Renal cortical epithelial cell (primary cell): ENCODE data around the gene POC5. TPM values are rescaled to one million over a fixed set of nuclear protein-coding genes. Genes with fewer than 3 reads are reported as not detected.
"Not testable (repeated sequence)": the region's sequence is repeated elsewhere in the genome, so short reads cannot be mapped to it uniquely, and the experiment has no call there.

Experiments
- DNase-seq: peaks from one replicate; pipeline ENCODE4 v3.0.0-alpha.2; 2011; ENCODE audit warnings: low read depth
- total RNA-seq: library from RNA; depleted of rRNA; stranded (reverse); fragments of >200 nt; gene quantifications from 2 replicates; pipeline ENCODE4 v1.2.3, GENCODE V29; 2014

The POC5 gene, protein sequence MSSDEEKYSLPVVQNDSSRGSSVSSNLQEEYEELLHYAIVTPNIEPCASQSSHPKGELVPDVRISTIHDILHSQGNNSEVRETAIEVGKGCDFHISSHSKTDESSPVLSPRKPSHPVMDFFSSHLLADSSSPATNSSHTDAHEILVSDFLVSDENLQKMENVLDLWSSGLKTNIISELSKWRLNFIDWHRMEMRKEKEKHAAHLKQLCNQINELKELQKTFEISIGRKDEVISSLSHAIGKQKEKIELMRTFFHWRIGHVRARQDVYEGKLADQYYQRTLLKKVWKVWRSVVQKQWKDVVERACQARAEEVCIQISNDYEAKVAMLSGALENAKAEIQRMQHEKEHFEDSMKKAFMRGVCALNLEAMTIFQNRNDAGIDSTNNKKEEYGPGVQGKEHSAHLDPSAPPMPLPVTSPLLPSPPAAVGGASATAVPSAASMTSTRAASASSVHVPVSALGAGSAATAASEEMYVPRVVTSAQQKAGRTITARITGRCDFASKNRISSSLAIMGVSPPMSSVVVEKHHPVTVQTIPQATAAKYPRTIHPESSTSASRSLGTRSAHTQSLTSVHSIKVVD
- total RNA-seq = 15.8 and 18.5 TPM in 2 replicates

DNA sequence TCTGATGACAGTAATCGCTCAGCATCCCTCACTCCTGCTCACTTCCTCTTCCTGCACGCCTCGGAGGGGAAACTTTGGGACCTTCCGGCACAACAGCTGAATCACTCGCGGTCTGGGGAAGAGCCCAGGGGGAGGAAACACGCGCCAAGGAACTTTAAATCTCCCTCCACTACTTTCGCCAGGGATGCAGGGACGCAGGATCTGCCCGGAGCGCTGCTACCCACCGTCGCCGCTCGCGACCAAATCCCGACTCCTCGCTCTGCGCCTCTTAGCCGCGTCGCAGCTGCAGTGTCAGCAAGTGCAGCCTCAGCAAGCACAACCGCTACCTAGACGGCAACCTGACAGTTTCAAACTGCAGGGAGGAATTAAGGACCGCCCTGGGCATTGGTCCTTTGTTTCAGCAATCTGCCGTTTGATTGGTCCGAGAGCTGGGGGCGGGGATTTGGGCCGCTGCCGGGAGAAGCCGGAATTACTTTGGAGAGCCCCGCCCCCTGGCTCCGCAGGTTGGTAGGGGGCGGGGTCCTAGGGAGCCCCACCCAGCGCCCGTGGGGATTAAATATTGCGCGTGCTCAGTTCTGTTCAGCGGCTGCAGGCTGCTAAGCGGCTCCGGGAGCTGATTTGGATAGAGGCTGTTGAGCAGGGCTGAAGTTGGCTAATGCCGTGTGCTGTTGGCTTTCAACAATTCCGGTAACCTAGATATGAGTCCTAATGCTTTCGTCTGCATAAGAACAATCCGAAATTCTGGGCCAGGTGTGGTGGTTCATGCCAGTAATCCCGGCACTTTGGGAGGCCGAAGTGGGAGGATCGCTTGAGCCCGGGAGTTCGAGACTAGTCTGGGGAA is at the start of gene POC5:
Gene POC5, minus strand, starts transcription at position 356 of the 841 bp plus-strand sequence. CDS start 4,500 bp downstream, outside the sequence.
- peak; percentile 93 for DNase-seq

DNA sequence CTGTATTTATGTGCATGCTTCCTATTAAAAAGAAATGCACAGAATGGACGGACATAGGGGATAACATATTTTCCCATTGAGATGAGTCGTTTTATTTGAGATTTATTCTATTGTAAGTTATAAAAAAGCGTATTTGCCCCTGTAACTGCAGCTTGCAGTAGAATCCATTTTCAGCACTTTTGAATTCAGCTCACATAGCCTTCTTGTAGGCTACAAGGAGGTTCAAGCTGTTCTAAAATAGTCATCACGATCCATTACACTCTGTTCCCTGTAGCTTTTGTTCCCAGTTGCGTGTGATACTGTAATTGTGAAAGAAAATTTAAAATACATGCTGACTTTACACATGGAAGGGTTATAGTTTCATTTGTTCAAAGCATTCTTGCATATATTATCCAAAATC is 40.9 kb upstream of the POC5 start:
- no peak for DNase-seq

DNA sequence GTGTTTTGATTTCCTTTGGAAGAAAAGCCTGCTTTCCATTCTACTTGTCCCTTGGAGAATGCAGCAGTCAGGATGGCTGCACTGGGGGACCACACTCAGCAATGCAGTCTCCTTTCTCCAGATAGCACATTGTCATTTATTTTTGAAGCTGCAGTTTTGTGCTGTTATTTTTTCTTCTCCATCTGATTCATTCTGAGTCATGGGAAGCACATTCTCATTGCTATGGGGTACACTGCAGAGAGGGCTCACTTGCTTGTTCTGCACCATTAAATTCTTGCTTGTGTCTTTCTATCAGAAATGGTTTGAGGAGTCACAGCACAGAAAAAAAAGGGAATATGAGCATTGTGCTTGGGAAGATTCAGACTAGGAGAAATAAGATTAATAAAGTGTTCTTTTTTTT is 39.7 kb upstream of the POC5 start:
- DNase-seq = peak; percentile 90

DNA sequence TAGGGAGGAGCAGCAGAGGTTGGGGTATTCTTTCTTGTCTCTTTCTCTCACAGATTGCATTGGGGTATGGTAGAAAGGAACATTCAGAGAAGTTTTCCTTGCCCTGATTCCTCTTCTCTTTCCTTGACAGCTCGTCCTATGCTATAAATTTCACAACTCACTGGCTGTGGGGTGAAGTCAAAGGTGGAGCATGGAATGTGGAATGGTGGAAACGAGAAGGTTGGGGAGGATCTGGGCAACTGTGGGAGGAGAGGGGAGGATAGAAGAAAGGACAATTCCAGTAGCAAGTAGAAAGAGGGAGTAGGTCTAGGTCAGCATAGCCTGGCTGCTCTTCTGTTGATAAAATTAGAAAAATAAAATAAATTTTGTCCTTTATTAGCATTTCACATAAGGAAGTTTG is 39.0 kb upstream of the POC5 start:
- DNase-seq = peak; percentile 50

DNA sequence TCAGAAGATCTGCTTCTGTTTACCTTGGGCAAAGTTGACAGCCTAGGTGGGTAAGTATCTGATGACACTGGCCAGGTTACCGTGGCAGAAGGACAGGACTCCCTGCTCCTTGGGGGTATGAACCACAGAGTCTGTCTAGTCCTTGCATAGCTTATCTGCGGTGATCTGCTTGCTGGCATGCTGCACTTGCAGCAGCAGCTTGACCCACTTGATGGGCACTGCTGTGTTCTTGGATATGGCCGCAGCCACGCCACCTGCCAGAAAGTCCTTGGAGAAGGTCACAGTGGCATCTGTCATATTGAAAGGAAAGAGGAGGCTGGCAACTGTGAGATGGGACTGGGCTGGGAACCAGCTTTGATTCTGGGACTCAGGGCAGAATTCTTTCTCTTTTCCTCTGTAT is 35.9 kb upstream of the POC5 start:
- no peak for DNase-seq

DNA sequence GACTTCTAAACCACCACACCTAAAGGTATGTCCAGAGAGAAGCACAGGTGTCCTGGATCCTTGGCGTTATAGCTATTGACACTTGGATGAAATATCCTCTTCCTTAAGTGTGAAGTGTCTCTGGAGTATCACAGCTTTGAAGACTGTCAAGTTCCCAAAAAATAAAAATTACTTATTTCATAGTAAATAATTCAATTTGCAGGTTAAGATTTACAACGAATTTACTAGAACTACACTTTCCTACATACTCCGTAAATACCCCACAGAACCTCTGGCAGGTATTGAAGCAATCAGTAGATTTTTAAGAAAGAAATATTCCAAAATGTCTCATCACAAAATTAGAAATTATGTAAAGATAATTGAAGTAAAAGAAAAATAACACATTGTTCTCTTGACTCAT is 27.1 kb upstream of the POC5 start:
- DNase-seq = no peak

DNA sequence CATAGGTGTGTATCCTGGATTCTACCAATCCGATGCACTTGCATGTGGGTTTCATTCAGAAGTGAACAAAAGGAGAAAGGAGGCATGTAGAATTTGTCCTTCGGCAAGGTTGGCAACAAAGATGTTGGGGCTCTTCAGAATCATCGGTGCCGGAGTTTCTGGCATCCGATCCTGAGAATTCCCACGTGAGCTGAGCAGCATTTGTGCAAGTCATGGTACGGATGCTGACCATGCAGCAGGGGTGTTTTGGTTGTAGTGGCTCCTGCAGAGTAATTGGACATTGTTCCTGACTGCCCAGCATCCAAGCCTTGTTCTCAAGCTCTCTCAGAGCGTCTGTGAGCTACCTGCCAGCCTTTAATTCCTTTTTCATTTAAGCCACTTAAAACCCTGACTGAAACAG is 19.0 kb upstream of the POC5 start:
- DNase-seq = no peak

DNA sequence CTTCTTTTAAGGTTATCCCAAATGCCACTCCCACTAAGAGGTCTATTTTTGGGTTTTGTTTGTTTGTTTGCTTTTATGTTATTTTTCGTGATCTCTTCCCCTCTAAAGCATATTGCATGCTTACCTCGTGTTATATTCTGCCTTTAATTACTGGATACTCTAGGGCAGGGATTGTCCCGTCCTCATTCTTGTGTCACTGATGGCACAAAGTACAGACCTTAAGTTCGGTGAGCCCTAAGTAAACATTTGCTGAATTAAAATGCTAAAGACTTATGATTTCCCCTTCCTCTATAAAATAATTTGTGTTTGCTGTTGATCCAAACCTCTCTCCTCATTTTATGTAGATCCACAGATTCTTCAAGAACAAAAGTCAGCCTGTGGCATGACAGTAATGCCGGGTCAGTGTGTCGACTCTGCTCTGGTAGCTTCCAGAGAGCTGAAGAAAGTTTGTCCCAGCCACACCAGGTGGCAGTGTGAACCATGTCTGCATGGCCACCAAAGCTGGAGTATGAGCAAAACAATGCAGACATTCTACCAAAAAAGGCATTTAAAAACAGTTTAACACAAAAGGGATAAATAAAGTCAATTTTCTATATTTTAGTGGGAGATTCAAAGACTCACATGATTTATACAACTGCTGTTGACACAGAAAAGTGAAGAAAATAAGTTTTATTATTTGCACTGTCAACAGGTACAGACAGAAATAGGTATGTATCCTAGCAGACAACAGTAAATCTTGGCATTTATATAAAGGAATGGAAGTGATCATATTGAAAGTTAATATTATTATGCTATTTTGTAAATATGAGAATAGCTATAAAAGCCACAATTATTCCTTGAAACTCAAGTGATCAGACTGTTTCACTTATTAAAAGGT is 17.9 kb upstream of the POC5 start:
- DNase-seq = peak; percentile 54

DNA sequence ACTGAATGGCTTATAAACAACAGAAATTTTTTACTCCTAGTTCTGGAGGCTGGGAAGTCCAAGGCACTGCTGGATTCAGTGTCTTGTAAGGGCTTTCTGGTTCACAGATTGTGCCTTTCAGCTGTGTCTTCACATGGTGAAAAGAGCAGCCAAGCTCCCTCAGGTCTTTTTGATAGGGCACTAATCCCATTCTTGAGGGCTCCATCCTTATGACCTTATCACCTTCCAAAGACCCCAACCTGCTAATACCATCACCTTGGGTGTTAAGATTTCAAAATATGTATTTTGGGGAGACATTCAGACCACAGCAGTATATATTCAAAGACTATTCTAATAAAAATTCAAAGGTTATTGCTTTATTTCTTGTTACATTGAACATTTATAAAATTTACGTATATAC is 16.5 kb upstream of the POC5 start:
- DNase-seq = no peak

DNA sequence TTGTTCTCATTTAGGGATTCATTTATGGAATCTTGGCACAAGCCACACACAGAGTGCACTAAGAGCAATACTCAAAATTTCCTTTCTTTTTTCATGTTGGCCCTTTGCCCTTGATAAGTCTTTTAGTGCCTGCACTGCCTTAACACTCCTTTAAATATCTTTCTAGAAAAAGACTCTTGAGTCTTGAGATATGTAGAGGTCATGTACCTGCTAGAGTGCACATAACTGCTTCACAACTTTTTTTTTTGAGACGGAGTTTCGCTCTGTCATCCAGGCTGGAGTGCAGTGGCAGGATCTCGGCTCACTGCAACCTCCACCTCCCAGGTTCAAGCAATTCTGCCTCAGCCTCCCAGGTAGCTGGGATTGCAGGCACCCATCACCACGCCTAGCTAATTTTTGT is 14.3 kb upstream of the POC5 start:
- DNase-seq = not testable (repeated sequence)

DNA sequence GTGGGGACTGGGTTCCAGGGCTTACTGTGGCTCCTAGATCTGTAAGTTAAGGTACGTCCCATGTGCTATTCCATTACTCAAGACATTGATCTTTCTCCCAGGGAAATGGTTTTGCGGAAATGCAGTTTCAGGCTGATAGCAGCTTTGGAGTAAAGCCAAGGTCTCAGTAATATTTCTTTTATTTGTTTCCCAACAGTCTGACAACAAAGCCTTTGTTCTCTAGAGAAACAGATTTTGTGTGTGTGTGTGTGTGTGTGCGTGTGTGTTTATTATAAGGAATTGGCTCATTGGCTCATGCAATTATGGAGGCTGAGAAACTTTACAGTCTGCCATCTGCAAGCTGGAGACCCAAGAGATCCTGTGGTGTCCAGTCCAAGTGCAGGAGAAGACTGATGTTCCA is 12.1 kb upstream of the POC5 start:
- DNase-seq = no peak

DNA sequence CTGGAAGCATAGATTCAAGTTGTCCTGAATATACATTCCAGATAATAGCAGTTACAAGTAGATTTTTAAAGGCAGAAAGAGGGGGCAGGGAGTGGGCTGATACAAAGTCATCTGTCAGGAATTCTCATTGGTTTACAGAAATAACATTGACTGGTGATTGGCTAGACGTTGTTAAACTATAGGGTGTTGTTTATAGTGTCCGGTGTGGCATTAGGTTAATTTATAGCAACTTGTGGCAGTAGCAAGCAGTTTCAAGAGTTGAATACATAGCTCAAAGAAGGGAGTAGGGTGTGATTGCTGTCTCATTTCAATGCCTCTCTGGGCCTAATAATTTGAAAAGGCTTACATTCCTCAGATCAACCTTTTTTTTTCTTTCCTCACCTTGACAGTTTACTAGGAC is 10.7 kb upstream of the POC5 start:
- DNase-seq = no peak

DNA sequence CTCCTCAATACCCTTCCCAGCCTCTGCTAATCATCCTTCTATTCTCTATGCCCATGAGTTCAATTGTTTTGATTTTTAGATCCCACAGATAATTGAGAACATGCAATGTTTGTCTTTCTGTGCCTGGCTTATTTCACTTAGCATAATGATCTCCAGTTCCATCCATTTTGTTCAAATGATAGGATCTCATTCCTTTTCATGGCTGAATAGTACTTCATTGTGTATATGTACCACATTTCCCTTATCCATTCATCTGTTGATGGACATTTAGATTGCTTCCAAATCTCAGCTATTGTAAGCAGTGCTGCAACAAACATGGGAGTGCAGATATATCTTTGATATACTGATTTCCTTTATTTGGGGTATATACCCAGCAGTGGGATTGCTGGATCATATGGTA is 9.0 kb upstream of the POC5 start:
- not testable (repeated sequence) for DNase-seq

DNA sequence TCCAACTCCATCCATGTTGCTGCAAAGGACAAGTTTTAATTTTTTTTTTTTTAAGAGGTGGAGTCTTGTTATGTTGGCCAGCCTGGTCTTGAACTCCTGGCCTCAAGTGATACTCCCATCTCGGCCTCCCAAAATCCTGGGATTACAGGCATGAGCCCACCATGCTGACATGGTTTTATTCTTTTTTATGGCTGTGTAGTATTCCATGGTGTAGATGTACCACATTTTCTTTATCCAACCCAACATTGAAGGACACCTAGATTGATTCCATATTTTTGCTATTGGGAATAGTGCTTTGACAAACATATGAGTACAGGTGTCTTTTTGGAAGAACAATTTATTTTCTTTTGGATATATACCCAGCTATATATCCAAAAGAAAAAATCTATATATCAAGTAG is 6.1 kb upstream of the POC5 start:
- no peak for DNase-seq

DNA sequence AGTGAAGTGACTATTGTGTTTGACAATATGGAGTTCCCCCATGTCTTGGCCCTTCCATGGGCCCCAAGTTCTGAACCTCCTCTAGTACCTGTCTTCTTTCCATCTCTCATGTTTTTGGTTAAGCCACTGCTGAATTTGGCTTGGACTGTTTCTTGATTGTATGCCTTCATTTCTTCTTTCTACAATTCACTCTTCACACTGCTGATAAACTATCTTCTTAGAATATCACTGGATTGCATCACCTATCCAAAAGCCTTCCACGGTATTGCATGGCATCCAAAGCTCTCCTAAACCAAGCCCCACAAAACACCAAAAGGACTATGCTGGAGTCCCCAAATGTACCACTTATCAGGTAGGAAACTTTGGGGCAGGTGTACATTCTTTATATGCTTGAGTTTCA is 4.3 kb upstream of the POC5 start:
- no peak for DNase-seq

DNA sequence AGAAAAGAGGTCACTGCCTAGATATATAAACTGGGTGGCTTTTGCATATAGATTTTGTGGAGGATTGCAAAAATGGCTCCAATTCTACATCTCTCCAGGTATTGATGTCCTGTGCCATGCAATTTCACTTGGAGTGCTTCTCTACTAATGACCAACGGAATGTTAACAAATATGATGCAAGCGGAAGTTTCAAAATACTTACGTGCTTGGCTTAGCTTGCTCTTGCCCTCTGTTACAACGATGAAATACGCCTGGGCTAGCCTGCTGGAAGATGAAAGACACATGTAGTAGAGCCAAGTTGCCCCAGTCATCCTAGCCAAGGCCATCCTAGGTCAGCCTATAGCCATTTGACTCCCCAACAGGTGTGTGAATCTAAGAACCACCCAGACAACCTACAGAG is 3.6 kb upstream of the POC5 start:
- DNase-seq = no peak

DNA sequence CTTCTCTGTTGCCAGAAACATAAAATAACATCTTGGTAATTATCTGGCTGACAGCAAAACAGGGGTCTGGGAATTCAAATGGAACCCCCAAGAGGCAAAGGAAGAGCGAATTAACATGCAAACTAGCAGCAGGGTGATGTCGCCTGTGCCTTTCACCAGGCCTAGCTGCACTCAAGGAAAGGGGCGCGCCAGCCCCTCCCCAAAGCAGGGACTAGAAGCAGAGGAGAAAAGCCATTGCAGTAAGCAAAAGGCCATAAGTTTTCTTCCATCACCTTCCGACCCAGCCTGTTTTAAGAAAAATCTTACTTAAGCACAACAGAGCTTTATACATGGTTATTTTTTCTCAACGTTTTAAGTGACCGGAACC is 539 bp downstream of the POC5 start:
- no peak for DNase-seq

DNA sequence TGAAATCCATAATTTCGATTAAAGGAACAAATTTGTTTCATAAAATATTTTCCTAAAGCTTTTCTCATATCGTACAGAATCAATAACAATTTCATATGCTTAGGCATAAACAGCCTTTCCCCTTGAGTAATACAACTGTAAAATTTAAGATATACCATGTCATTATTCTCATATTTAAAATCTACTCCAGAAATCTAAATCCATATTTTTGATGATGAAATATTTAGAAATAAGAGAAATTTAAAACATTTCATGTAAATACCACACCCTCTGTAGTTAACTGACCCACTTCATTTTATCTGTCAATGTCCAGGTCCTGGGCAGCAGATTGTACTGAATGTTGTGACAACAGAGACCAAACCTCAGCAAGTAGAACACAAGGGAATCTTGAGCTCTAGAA is 5.1 kb downstream of the POC5 start:
- no peak for DNase-seq

DNA sequence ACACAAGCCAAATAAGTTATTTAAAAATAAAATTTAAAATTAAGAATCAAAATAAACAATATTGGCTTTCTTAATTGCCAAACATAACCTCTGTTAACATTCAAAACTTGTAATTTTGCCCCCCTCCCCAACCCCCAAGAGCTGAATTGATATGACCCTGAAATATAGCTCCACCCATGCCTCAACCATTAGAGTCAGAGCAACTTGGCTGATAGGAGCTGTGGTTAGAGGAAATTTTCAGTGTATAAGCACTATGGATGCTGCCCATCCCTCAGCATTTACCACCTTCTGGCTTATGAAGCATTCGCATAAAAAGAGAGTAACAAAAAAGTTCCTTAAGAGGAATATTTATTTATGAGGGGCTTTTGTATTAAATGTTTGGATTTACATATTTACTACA is 6.1 kb downstream of the POC5 start:
- DNase-seq = no peak

DNA sequence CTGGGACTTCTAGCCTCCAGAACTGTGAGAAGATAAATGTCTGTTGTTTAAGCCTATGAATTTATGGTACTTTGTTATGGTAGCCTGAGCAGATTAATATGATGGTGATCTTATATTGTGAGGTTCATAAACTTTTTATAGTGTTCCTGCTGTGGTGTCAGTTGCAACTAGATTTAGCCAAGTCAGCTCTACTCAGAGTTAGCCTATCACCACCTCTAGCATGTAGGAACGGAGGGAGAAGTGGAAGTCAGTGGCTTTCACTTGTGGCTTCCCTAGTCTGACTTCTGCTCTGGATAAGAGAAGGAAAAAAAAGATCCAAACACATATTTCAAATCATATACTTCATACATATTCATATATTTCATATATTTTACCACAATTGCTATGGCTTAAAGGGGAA is 6.6 kb downstream of the POC5 start:
- no peak for DNase-seq

DNA sequence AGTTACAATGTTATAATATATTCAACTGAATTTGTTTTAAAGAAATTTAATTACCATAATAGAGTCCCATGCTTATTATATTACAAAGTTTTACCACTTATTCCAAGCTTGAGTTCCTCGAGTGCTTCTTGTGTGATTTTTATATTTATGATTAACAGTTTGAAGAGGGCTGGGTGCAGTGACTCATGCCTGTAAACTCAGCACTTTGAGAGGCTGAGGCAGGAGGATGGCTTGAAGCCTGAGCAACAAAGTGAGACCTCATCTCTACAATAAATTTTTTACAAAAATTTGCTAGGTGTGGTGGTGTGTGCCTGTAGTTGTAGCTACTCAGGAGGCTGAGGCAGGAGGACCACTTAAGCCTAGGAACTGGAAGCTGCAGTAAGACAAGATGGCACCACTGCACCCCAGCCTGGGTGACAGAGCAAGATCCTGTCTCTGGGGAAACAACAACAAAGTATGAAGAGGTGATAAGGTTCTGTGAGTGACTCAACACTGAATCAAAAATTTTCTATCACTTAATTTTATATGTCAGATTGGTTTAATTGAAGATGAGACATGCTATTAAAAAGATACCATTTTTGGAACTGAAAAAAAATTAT is 9.2 kb downstream of the POC5 start:
- DNase-seq = peak; percentile 41
